Measurements from ENCODE around the gene CUEDC1. TPM values are rescaled to one million over a fixed set of nuclear protein-coding genes. Genes with fewer than 3 reads are reported as not detected.
A peak's percentile ranks its signal among the peaks of the same experiment; 100 is the strongest.

The CUEDC1 gene
- total and polyA plus RNA-seq, 2 of the 4 experiments (the other 2 are of a cell fraction): 4.1 to 21.2 TPM

DNA sequence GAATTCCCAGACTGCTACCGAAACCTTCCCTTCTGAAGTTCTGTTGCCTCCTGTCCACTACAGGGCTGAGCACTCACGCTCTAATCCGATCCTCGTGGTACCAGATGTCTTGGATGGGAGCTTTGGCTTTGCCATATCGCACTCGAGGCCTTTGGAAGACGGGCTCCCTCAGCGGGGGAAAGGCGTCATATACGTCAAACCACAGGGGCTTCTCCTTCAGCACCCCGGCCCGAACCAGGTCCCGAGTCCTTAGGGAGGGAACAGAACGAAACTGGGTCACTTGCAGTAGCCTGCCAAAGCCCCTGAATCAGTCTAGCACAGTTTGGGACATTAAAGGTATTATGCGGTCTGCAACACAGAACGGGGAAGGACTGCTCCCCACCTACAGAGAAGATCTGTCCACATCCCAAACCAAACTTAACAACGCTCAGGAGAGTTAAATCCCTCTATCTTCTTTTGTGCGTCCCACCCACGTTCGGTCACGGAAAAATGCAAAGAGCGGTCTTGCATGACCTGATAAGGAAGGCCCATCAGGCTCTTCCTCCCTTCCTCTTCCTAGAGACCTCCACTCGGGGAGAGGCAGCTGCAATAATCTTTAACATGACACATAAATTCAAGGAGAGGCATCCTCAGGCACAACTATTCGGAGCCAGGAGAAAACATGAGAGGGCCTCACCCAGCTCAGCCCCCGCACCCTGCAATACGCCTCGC is 105.9 kb downstream of the CUEDC1 start:
- no peak overlapping the region for H3K18ac ChIP-seq (ENCODE audit: low read depth, low read length)
- no peak for TF ChIP-seq NFE2L2 (IDR thresholded peaks at IDR 0.05; ENCODE audit: low read depth, low read length)
- no peak for TF ChIP-seq MXI1 (IDR thresholded peaks at IDR 0.05; ENCODE audit: borderline replicate concordance, low read depth, low read length)
- no peak for TF ChIP-seq MAFK (IDR thresholded peaks at IDR 0.05; ENCODE audit: low read depth, low read length)
- TF ChIP-seq, protein P1, sequence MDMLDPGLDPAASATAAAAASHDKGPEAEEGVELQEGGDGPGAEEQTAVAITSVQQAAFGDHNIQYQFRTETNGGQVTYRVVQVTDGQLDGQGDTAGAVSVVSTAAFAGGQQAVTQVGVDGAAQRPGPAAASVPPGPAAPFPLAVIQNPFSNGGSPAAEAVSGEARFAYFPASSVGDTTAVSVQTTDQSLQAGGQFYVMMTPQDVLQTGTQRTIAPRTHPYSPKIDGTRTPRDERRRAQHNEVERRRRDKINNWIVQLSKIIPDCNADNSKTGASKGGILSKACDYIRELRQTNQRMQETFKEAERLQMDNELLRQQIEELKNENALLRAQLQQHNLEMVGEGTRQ (IDR thresholded peaks at IDR 0.05; ENCODE audit: low read depth, low read length): no peak
- TF ChIP-seq CHD1 (IDR thresholded peaks at IDR 0.05; ENCODE audit: low read depth, low read length): no peak
- no peak overlapping the region for H2BK15ac ChIP-seq (ENCODE audit: low read depth, low read length)
- H3K27ac ChIP-seq (ENCODE audit: insufficient read depth, low read length): peak overlapping the region; percentile 71
- 19% methylated on average over 12 of the region's 27 CpGs; no CpG with 5 or more reads in 1 of the 2 experiments for WGBS, 2 experiments (ENCODE audit: extremely low coverage in 2 of 2, insufficient read length in 1 of 2)
- H3K9me1 ChIP-seq (ENCODE audit: insufficient read depth, low read length): peaks cover 7% of the 10 kb centered on the region; the same call in 1 of the 2 replicates
- peak overlapping the region; percentile 95 for H2AFZ ChIP-seq (replicated peaks; ENCODE audit: low read length, poor library complexity)
- H3K9ac ChIP-seq (ENCODE audit: low read depth, low read length): peak overlapping the region; percentile 77
- no peaks in the 10 kb centered on the region for H3K9me3 ChIP-seq (ENCODE audit: control insufficient read depth, insufficient read depth, low read length)
- ChIA-PET CTCF (interaction anchor here (1.3 kb wide), 2 partner anchors 9 to 16 kb away, joined by 3 to 5 read pairs; no protein-coding TSS in a partner anchor), POLR2A (ENCODE audit: unreplicated experiment) (no interaction called here)
- peak overlapping the region; percentile 28; the same call in 1 of the 2 replicates for H4K91ac ChIP-seq (ENCODE audit: insufficient read depth, low read depth, low read length)
- peak overlapping the region; percentile 96 for H3K4me2 ChIP-seq (ENCODE audit: low read depth, low read length)
- H4K5ac ChIP-seq (ENCODE audit: low read depth, low read length): peak overlapping the region; percentile 66
- dilution Hi-C loops (cut with HindIII; ENCODE audit: low sequenced_read_pairs, unreplicated experiment): no loop called here
- in situ Hi-C loops (cut with MboI; ENCODE audit: low sequenced_read_pairs): no loop called here
- no peaks in the 10 kb centered on the region; the same call in 1 of the 2 replicates for H4K20me1 ChIP-seq (ENCODE audit: insufficient read depth, low read length)
- peak overlapping the region; percentile 50 to 88 for H4K8ac ChIP-seq (ENCODE audit: low read depth in 2 of 2, low read length in 2 of 2)
- H2BK120ac ChIP-seq (ENCODE audit: low read depth, low read length): no peak overlapping the region
- H2AK9ac ChIP-seq (replicated peaks; ENCODE audit: low read depth, low read length, poor library complexity): peak overlapping the region; percentile 90
- H3K14ac ChIP-seq (replicated peaks; ENCODE audit: low read depth, low read length): peak overlapping the region; percentile 76
- H2BK20ac ChIP-seq (ENCODE audit: low read depth, low read length): no peak overlapping the region
- H3K4me3 ChIP-seq (ENCODE audit: insufficient read depth, low read depth, low read length): peak overlapping the region; percentile 73
- H3K79me1 ChIP-seq (ENCODE audit: low read depth in 1 of 2, low read length in 2 of 2): peaks cover 20 to 27% of the 10 kb centered on the region in 2 experiments
- peak overlapping the region; percentile 51; the same call in 1 of the 2 replicates for H3K23ac ChIP-seq (ENCODE audit: low read depth, low read length)
- peaks cover 2% of the 10 kb centered on the region for H3K36me3 ChIP-seq (ENCODE audit: control insufficient read depth, insufficient read depth, low read length)
- H3K4me1 ChIP-seq (ENCODE audit: control insufficient read depth, insufficient read depth, low read length): peaks cover 10% of the 10 kb centered on the region
- peak overlapping the region; percentile 32 for H2AK5ac ChIP-seq (ENCODE audit: low read depth, low read length)
- H3K4ac ChIP-seq (ENCODE audit: low read depth, low read length): peak overlapping the region; percentile 62
- ATAC-seq (ENCODE audit: low read depth) (peak; percentile 40), DNase-seq (no peak)
- TSS peak; percentile 22 for BruUV-seq (replicated peaks)
- intact Hi-C loops (cut with micrococcal nuclease): no loop called here
- H3K56ac ChIP-seq (ENCODE audit: extremely low read depth, insufficient read depth, low read length): 0 out of 2 replicates have a peak overlapping the region, but pooled peaks have one; percentile 10
- peak overlapping the region; percentile 48 for H2BK5ac ChIP-seq (ENCODE audit: low read depth, low read length, poor library complexity, severe bottlenecking)
- H3K27me3 ChIP-seq (ENCODE audit: control insufficient read depth, insufficient read depth, low read length): no peaks in the 10 kb centered on the region

All from IMR-90 (cell line).